T-helper 1 cell treated with Interleukin-12 subunit alpha and Interleukin-12 subunit beta and Interleukin-4 antibody, amounts not matched to agents 30 μg/mL and 1 μg/mL, for 36 hours (primary cell): ENCODE data around the gene NELL1.

Source experiments
- H3K27ac Mint-ChIP-seq: one replicate; pipeline ENCODE4 v1.8.0; 2021; ENCODE audit warnings: mild to moderate bottlenecking, mixed read lengths
- H3K27me3 Mint-ChIP-seq: one replicate; pipeline ENCODE4 v1.8.0; 2021; ENCODE audit warnings: low read depth, mixed read lengths
- H3K36me3 Mint-ChIP-seq: one replicate; pipeline ENCODE4 v1.8.0; 2021; ENCODE audit warnings: low read depth, mixed read lengths
- H3K4me1 Mint-ChIP-seq: one replicate; pipeline ENCODE4 v1.8.0; 2021; ENCODE audit warnings: low read depth, mixed read lengths
- H3K4me3 Mint-ChIP-seq: one replicate; pipeline ENCODE4 v1.8.0; 2021; ENCODE audit warnings: mild to moderate bottlenecking, moderate library complexity, mixed read lengths
- H3K9me3 Mint-ChIP-seq: one replicate; pipeline ENCODE4 v1.8.0; 2021; ENCODE audit warnings: mixed read lengths

NELL1 gene

DNA sequence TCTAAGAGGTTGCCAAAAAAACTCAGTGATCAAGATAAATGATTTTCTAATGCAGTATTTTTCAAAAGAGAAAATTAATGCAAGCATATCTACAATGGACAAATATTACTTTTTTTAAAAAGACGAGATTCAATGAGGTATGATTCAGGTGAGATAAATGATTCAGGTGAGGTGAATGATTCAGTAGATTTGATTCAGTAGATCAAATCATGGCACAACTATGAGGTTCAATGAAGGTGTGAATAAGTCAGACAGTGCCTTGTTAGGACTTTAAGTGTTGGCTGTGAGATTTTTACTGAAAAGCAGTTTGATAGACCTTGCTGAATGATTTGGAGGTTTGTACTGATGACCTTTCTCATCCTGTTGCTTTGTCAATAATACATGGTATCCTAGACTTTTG, 742.2 kb downstream of the NELL1 start:
- Mint-ChIP-seq H3K27ac (no peak overlapping the region), H3K4me1 (no peaks in the 10 kb centered on the region), H3K9me3 (peaks cover 6% of the 10 kb centered on the region)

DNA sequence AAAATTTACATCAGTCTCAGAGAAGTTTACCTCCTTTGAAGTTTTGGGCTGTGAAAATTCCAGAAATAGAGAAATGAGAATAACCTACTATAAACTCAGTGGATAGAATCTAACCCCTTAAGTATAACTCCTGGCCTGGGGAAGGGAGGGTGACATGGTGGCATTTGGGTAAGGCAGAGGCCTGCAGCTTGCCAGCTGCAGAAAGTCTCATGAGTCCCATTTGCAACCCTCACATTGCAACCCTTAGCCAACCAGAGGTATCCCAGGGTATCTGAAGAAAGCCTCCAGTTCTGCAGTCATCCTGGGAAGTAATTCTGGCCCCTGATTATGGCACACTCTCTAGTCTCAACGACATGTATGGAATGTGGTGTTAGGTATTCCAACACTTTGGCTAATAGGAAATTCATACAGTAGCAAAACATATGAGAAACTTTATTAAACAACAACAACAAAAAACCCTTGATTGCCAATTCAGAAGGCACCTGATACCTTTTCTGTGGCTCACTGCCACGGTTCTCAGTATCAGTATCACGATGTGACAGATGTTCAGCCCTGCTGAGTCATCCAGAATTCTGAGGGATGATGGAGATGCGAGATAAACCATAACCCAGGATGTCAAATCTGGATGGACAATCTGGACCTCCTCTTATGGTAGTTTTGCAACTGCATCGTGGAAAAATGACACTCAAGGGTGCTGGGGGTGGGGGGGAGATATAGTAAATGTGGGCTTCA, 743.4 kb downstream of the NELL1 start:
- H3K27ac Mint-ChIP-seq = no peak overlapping the region
- no peaks in the 10 kb centered on the region for H3K36me3 Mint-ChIP-seq
- no peaks in the 10 kb centered on the region for H3K27me3 Mint-ChIP-seq
- H3K9me3 Mint-ChIP-seq = no peaks in the 10 kb centered on the region
- no peak overlapping the region for H3K4me3 Mint-ChIP-seq
- H3K4me1 Mint-ChIP-seq = no peaks in the 10 kb centered on the region

More for the DNA sequence above, 742.2 kb downstream of the NELL1 start:
- Mint-ChIP-seq H3K36me3 (no peaks in the 10 kb centered on the region), H3K27me3 (no peaks in the 10 kb centered on the region), H3K4me3 (no peak overlapping the region)

DNA sequence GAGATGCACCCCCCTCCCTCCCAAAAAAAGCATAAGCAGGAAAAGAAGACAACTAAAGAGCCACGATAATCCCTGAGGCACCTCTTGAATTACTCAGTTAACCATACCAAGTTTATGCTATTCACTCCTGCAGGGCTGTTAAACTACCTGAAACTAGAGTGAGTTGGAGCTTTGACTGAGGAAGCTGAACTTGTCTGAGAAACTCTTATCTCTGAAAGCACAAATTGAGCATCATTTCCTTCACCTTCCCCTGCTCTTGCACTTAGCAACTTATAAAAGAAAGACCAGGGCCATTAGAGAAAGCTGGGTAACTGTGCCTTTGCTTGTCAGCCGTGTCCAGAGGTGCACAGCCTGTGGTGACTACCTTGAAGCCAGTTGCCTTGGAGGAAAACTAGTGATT, 745.6 kb downstream of the NELL1 start:
- peaks cover 7% of the 10 kb centered on the region for H3K9me3 Mint-ChIP-seq
- no peaks in the 10 kb centered on the region for H3K36me3 Mint-ChIP-seq
- no peaks in the 10 kb centered on the region for H3K27me3 Mint-ChIP-seq
- no peak overlapping the region for H3K27ac Mint-ChIP-seq
- H3K4me1 Mint-ChIP-seq = no peaks in the 10 kb centered on the region
- H3K4me3 Mint-ChIP-seq = no peak overlapping the region

DNA sequence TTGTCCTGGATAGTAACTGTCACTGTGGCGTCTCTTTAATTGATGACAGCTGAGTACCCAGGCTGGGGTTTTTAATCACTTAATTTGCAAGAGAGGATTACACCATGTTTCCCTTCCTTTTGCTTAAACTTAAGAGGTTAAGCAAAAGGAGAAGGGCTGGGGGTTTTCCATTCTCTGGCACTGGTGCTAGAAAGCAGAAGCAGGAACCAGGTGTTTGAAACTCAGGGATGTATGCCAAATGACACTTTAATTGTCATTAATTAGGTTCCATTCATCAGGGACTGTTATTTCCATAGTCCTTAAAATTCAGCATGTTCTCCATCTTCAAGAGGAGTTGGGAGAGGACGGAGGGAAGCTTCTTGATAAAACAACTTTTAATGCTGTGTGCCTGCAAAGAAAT, 746.2 kb downstream of the NELL1 start:
- Mint-ChIP-seq H3K4me3 (no peak overlapping the region), H3K27me3 (no peaks in the 10 kb centered on the region), H3K4me1 (no peaks in the 10 kb centered on the region), H3K27ac (no peak overlapping the region), H3K9me3 (peaks cover 12% of the 10 kb centered on the region), H3K36me3 (no peaks in the 10 kb centered on the region)

DNA sequence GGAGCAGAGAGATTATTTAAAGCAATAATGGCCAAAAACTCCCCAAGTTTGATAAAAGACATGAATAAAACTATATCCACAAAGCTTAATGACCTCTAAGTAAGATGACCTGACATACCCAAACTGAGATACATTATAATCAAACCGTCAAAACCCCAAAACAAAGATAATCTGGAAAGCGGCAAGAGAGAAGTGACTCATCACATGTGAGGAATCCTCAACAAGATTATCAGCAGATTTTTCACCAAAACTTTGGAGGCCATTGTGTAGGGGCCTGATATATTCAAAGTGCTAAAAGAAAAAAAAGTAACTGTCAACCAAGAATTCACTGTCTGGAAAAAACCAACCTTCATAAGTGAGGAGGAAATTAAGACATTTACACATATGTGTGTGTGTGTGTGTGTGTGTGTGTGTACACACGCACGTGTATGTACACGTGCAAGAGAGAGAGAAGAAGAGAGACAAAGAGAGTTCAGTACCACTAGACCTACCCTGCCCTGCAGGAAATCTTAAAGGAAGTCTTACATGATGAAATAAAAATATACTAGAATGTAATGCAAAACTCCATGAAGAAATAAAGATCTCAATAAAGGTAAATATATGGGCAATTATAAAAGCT, 752.4 kb downstream of the NELL1 start:
- Mint-ChIP-seq H3K4me1 (no peaks in the 10 kb centered on the region), H3K27ac (no peak overlapping the region), H3K36me3 (no peaks in the 10 kb centered on the region), H3K27me3 (no peaks in the 10 kb centered on the region), H3K4me3 (no peak overlapping the region), H3K9me3 (peaks cover 20% of the 10 kb centered on the region)

DNA sequence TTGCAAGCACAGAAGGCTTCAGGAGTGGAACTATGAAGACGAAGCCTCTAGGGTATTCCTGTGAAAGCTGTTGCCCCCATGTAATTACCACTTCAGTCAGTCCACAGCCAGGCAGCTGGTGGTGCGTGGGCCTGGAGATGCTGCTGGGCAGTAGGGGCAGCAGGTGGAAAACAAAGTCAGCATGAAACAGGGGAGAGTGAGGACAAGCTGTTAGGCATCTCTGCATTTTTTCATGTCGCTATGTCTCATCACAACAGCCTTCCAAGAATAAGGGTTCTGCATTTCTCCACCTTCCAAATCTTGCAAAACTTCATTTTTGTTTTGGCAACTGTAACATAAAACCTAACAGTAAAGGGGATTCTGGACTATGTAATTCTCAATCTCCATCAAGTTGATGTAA, 757.5 kb downstream of the NELL1 start:
- H3K27ac Mint-ChIP-seq = no peak overlapping the region
- H3K36me3 Mint-ChIP-seq = no peaks in the 10 kb centered on the region
- peaks cover 4% of the 10 kb centered on the region for H3K9me3 Mint-ChIP-seq
- no peaks in the 10 kb centered on the region for H3K27me3 Mint-ChIP-seq
- H3K4me3 Mint-ChIP-seq = no peak overlapping the region
- H3K4me1 Mint-ChIP-seq = no peaks in the 10 kb centered on the region

DNA sequence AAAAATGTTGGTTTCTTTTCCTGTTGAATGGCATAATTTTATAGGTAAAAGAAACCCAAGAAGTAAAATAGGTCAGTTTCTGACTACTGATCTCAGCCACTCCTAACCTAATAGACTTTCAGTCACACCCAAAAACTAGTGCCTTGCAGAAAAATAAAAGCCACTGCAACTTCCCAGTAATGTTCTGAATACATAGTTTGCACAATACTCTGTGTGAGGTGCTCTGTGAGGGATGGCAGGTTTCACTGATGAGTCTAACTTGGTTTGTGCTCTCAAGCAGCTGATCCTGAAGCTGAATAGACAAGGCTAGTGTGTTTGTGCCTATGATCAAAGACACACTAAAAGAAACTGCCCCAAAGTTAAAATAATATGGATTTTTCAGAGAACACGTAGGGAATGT, 758.3 kb downstream of the NELL1 start:
- Mint-ChIP-seq H3K4me3 (no peak overlapping the region), H3K4me1 (no peaks in the 10 kb centered on the region), H3K27ac (no peak overlapping the region), H3K27me3 (no peaks in the 10 kb centered on the region), H3K9me3 (peaks cover 3% of the 10 kb centered on the region), H3K36me3 (no peaks in the 10 kb centered on the region)

DNA sequence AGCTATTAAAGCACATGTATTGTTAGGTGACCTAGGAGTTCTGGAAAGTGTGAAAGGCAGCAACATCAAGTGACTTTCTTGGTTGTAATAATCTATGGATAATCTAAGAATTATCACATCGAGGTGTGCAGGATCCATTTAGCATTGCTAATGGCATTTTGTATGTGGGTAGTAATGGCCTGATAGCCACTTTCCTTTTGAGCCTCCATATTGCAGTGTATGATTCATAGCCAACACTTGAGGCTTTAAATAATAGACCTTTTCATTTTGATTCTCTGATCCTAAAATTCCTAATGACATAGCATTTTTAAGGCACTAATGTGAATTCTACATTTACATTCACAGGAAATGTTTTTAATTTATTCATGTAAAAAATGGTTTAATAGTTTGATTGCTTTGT, 759.4 kb downstream of the NELL1 start:
- Mint-ChIP-seq H3K27me3 (no peaks in the 10 kb centered on the region), H3K9me3 (no peaks in the 10 kb centered on the region), H3K36me3 (no peaks in the 10 kb centered on the region)

DNA sequence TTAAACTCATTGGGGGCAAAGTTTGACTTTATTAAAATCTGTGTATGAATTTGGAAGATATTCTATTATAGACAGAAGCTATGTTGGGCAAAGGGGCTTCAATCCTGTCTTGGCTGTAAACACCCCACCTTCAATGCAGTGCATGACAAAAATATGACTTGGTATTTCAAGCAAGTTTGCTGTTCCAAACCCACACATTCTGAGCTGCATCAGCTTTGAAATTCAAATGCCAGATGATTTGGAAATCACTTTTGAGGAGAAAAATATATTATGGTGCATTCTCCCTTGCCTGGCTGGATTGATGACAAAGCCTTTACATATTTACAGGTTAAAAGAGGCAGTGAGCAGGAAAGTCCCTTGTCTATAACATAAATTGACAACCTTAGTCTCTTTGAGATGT, 760.0 kb downstream of the NELL1 start:
- Mint-ChIP-seq H3K27me3 (no peaks in the 10 kb centered on the region), H3K4me3 (no peak overlapping the region), H3K9me3 (no peaks in the 10 kb centered on the region), H3K36me3 (no peaks in the 10 kb centered on the region), H3K4me1 (no peaks in the 10 kb centered on the region), H3K27ac (no peak overlapping the region)

More for the DNA sequence above, 759.4 kb downstream of the NELL1 start:
- Mint-ChIP-seq H3K4me1 (no peaks in the 10 kb centered on the region), H3K4me3 (no peak overlapping the region), H3K27ac (no peak overlapping the region)

DNA sequence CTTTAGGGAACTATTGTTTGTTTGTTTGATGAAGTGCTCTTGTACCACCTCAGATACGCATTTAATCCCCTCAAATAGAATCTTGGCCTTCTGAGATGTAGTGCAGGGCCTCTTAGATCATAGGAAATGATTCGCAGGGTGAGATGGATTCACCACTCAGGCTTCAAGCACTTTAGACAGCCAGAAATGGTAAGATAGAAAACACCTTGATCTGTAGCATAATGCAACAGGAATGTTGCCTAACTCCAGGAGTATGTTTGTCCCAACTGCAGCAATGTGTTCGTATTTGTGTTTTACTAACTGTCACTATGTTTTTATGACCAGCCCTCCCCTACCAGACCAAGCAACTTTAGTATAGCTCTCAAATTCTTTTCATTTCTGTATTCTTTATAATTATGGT, 761.2 kb downstream of the NELL1 start:
- Mint-ChIP-seq H3K9me3 (no peaks in the 10 kb centered on the region), H3K27ac (no peak overlapping the region), H3K4me1 (no peaks in the 10 kb centered on the region), H3K27me3 (no peaks in the 10 kb centered on the region), H3K4me3 (no peak overlapping the region), H3K36me3 (no peaks in the 10 kb centered on the region)

DNA sequence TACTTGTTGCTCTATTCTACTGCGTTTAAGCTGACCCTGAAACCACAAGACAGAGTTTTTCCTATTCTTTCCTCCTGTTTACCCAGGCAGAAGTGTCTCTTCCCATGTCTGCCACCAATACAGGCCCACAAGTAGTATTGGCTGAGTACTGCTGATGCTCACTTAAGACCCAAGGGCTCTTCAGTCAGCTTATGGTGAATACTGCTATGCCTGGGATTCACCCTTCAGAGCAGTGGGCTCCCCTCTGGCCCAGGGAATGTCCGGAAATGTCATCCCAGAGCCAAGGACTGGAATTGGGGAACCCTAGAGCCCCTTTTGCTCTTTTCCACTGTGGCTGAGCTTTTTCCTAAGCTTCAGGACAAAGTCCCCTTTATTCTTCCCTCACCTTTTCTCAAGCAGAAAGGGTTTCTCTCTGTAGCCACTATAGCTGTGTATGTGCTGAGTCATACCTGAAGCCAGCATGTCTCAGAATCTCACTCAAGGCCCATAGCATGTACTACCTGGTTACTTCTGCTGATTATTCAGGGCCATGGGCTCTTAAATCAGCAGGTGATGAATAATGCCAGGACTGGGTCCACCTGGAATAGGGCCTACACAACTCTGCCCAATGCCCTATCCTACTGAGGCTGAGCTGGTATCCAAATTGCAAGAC, 777.7 kb downstream of the NELL1 start:
- Mint-ChIP-seq H3K27ac (no peak overlapping the region), H3K9me3 (peaks cover 3% of the 10 kb centered on the region), H3K36me3 (no peaks in the 10 kb centered on the region), H3K4me3 (no peak overlapping the region), H3K4me1 (no peaks in the 10 kb centered on the region), H3K27me3 (no peaks in the 10 kb centered on the region)

DNA sequence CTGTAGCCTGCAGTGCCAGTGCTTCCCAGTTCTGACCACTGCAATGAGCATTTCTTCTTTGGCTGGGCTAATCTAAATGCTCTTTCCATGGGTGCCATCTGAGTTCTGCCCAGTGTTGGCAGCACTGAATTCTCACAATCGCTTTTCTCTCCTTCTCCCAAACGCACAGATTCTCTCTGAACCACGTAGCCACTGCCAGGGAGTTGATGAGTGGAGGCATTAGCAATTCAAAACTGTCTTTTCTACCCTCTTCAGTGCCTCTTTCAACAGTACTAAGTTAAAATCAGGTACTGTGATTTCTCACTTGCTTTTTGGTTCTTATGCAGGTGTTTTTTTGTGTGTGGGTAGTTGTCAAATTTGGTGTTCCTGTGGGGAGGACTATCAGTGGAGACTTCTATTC, 778.5 kb downstream of the NELL1 start:
- no peak overlapping the region for H3K4me3 Mint-ChIP-seq
- H3K27ac Mint-ChIP-seq = no peak overlapping the region
- peaks cover 3% of the 10 kb centered on the region for H3K9me3 Mint-ChIP-seq

DNA sequence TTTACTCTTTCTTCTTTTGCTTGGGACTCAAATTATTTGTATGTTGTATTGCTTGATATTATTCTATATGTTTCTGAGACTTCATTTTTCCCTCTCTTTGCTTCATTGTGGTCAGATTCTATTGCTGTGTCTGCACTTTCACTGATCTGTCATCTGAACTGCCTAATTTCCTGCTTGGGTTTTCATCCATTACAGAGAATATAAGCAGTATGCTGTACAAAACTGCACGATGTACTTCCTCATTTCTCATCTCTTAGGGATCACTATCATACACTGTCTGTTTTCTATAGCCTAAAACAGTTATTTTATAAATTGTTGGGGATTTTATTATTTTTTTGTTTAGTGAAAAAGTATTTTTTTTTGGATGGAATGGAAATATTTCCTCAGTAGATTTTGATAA, 786.8 kb downstream of the NELL1 start:
- Mint-ChIP-seq H3K4me3 (no peak overlapping the region), H3K9me3 (no peaks in the 10 kb centered on the region), H3K27ac (no peak overlapping the region), H3K36me3 (no peaks in the 10 kb centered on the region), H3K4me1 (no peaks in the 10 kb centered on the region), H3K27me3 (no peaks in the 10 kb centered on the region)

More for the DNA sequence above, 778.5 kb downstream of the NELL1 start:
- no peaks in the 10 kb centered on the region for H3K36me3 Mint-ChIP-seq
- no peaks in the 10 kb centered on the region for H3K4me1 Mint-ChIP-seq
- H3K27me3 Mint-ChIP-seq = no peaks in the 10 kb centered on the region

DNA sequence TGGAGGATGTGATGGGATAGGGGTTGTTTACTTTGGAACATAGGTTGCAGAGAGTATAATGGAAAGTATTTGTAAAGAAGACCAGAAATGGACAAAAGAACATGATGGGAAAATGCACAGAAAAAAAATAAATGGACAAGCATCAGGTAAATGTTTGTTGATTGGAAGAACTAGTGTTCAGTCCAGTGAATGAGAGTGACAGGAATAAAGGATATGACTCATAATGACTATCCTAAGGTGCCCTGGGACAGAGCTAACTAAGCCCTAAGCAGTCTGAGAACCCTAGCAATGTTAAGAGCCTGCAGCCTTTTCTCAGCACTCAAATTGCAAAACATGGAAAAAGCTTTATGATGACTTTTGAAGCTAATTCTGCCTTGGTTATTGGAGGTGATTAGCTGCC, 790.7 kb downstream of the NELL1 start:
- H3K36me3 Mint-ChIP-seq = no peaks in the 10 kb centered on the region
- no peak overlapping the region for H3K27ac Mint-ChIP-seq
- no peaks in the 10 kb centered on the region for H3K27me3 Mint-ChIP-seq
- H3K4me3 Mint-ChIP-seq = no peak overlapping the region
- H3K4me1 Mint-ChIP-seq = no peaks in the 10 kb centered on the region
- no peaks in the 10 kb centered on the region for H3K9me3 Mint-ChIP-seq

DNA sequence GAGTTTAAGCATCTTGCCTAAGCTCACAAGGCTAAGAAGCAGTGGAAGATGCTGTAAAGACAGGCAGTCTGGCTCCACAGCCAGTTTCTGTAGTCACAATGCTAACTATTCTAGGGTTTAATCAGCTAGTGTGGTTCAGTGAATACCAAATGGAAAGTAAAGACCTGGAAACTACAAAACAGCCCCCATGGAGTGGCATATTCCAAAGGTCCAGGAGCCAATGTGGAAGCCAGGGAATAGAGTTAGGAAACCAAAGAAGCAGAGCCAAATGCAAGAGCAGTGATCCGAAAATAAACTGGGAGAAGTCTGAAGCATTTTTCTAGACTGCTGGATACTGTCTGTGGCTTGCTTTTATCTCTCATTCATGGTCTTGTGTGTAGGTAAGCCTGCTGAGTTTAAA, 792.3 kb downstream of the NELL1 start:
- H3K27ac Mint-ChIP-seq = no peak overlapping the region
- H3K9me3 Mint-ChIP-seq = no peaks in the 10 kb centered on the region
- no peak overlapping the region for H3K4me3 Mint-ChIP-seq
- no peaks in the 10 kb centered on the region for H3K27me3 Mint-ChIP-seq
- H3K4me1 Mint-ChIP-seq = no peaks in the 10 kb centered on the region
- H3K36me3 Mint-ChIP-seq = no peaks in the 10 kb centered on the region
